ENCODE measurements around the gene OSBPL6. TPM values are rescaled to one million over a fixed set of nuclear protein-coding genes. Genes with fewer than 3 reads are reported as not detected.

OSBPL6 gene
- total and polyA plus RNA-seq, 2 donors (not counting 1 experiment from before 2014, with no cell fraction given) = 0.06 TPM; not detected in 1

GRCh38 chr2:178221556-178221955 is 27.2 kb downstream of the OSBPL6 start:
- Mint-ChIP-seq H3K27ac (no peak overlapping the region), H3K9me3 (ENCODE audit: insufficient read depth) (no peaks in the 10 kb centered on the region), H3K27me3 (peaks cover 41% of the 10 kb centered on the region), H3K4me1 (no peaks in the 10 kb centered on the region), H3K4me3 (no peak overlapping the region)
- Histone ChIP-seq H4K20me1 (ENCODE audit: control insufficient read depth, insufficient read depth, low read length, poor library complexity, severe bottlenecking) (no peaks in the 10 kb centered on the region), H2AFZ (ENCODE audit: insufficient read depth, low read depth, low read length, poor library complexity, severe bottlenecking) (no peak overlapping the region), H3K4me1 (ENCODE audit: control insufficient read depth in 2 of 2, insufficient read depth in 2 of 2, low read length in 2 of 2) (no peaks in the 10 kb centered on the region), H3K4me3 (ENCODE audit: control extremely low read depth in 1 of 5, extremely low read depth in 1 of 5, insufficient read depth in 1 of 5, low read depth in 2 of 5, low read length in 4 of 5) (no peak overlapping the region), H3K36me3 (replicated peaks in 1 of 2; ENCODE audit: control extremely low read depth in 1 of 2, control insufficient read depth in 1 of 2, extremely low read depth in 1 of 2, insufficient read depth in 2 of 2, low read length in 1 of 2) (no peaks in the 10 kb centered on the region), H3K27ac (ENCODE audit: low read length in 2 of 2) (no peak overlapping the region), H3K4me2 (replicated peaks; ENCODE audit: low read depth, low read length, poor library complexity, severe bottlenecking) (no peak overlapping the region), H3K27me3 (replicated peaks in 1 of 4; ENCODE audit: control extremely low read depth in 1 of 4, control insufficient read depth in 3 of 4, insufficient read depth in 4 of 4, low read length in 3 of 4) (peaks cover 0 to 13% (median 3%) of the 10 kb centered on the region in 4 experiments), H3K79me2 (ENCODE audit: control insufficient read depth, insufficient read depth, low read length) (no peaks in the 10 kb centered on the region), H3K9me3 (ENCODE audit: control extremely low read depth in 1 of 3, control insufficient read depth in 2 of 3, insufficient read depth in 1 of 3, low read length in 2 of 3) (no peaks in the 10 kb centered on the region), H3K9ac (ENCODE audit: low read length) (no peak overlapping the region)
- TF ChIP-seq CTCF (IDR thresholded peaks at IDR 0.05) (no peak), EZH2 (IDR thresholded peaks at IDR 0.05; ENCODE audit: borderline replicate concordance, insufficient read depth, low read depth, low read length, poor library complexity, severe bottlenecking) (no peak)
- ChIA-PET CTCF (no interaction called here), POLR2A (no interaction called here)
- DNase-seq (no peak), ATAC-seq (ENCODE audit: low read depth) (no peak)
- intact Hi-C loops (cut with micrococcal nuclease) = no loop called here
- no CpG with 5 or more reads among the region's 1 CpG for WGBS (ENCODE audit: insufficient coverage)

- no peaks in the 10 kb centered on the region for H3K4me1 Mint-ChIP-seq
- CTCF ChIA-PET = no interaction called here
Observed at GRCh38 chr2:178223806-178224205, 29.5 kb downstream of the OSBPL6 start.

More at GRCh38 chr2:178223806-178224205, 29.5 kb downstream of the OSBPL6 start:
- no peak for ATAC-seq (ENCODE audit: low read depth)
- DNase-seq = no peak
- Mint-ChIP-seq H3K4me3 (no peak overlapping the region), H3K9me3 (ENCODE audit: insufficient read depth) (no peaks in the 10 kb centered on the region), H3K27ac (no peak overlapping the region), H3K27me3 (peaks cover 38% of the 10 kb centered on the region)
- Histone ChIP-seq H3K4me1 (ENCODE audit: control insufficient read depth in 2 of 2, insufficient read depth in 2 of 2, low read length in 2 of 2) (no peaks in the 10 kb centered on the region), H3K36me3 (replicated peaks in 1 of 2; ENCODE audit: control extremely low read depth in 1 of 2, control insufficient read depth in 1 of 2, extremely low read depth in 1 of 2, insufficient read depth in 2 of 2, low read length in 1 of 2) (no peaks in the 10 kb centered on the region), H3K4me2 (replicated peaks; ENCODE audit: low read depth, low read length, poor library complexity, severe bottlenecking) (no peak overlapping the region), H2AFZ (ENCODE audit: insufficient read depth, low read depth, low read length, poor library complexity, severe bottlenecking) (no peak overlapping the region), H3K79me2 (ENCODE audit: control insufficient read depth, insufficient read depth, low read length) (no peaks in the 10 kb centered on the region), H3K27me3 (replicated peaks in 1 of 4; ENCODE audit: control extremely low read depth in 1 of 4, control insufficient read depth in 3 of 4, insufficient read depth in 4 of 4, low read length in 3 of 4) (peaks cover 0 to 13% (median 3%) of the 10 kb centered on the region in 4 experiments), H4K20me1 (ENCODE audit: control insufficient read depth, insufficient read depth, low read length, poor library complexity, severe bottlenecking) (no peaks in the 10 kb centered on the region), H3K4me3 (ENCODE audit: control extremely low read depth in 1 of 5, extremely low read depth in 1 of 5, insufficient read depth in 1 of 5, low read depth in 2 of 5, low read length in 4 of 5) (no peak overlapping the region), H3K9ac (ENCODE audit: low read length) (no peak overlapping the region), H3K9me3 (ENCODE audit: control extremely low read depth in 1 of 3, control insufficient read depth in 2 of 3, insufficient read depth in 1 of 3, low read length in 2 of 3) (no peaks in the 10 kb centered on the region), H3K27ac (ENCODE audit: low read length in 2 of 2) (no peak overlapping the region)
- WGBS (ENCODE audit: insufficient coverage) = 80% methylated on average over 2 of the region's 4 CpGs
- POLR2A ChIA-PET = no interaction called here
- TF ChIP-seq EZH2 (IDR thresholded peaks at IDR 0.05; ENCODE audit: borderline replicate concordance, insufficient read depth, low read depth, low read length, poor library complexity, severe bottlenecking) (no peak), CTCF (IDR thresholded peaks at IDR 0.05) (no peak)
- intact Hi-C loops (cut with micrococcal nuclease) = no loop called here
